ENCODE measurements around the gene LDLRAD4.
A peak's percentile ranks its signal among the peaks of the same experiment; 100 is the strongest.

The LDLRAD4 gene

DNA sequence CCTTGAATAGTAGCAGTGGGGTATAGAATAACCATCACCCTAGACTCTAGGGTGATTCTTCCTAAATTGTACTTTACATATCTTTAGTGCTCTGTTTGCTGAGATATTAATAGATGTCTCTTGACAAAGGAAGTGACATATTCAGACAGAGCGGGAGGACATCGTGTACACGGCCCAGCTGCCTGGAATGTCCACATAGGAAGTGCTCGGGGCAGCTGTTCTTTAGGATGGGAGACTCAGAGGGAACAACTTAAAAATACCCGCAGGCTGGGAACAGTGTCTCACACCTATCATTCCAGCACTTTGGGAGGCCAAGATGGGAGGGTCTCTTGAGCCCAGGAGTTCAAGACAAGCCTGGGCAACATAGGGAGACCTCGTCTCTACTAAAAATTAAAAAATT lies 301.7 kb downstream of the LDLRAD4 start:
- Mint-ChIP-seq H3K9me3 (peaks cover 14% of the 10 kb centered on the region), H3K27me3 (no peaks in the 10 kb centered on the region), H3K4me1 (peaks cover 4% of the 10 kb centered on the region), H3K4me3 (no peak overlapping the region), H3K36me3 (peaks cover 40% of the 10 kb centered on the region), H3K27ac (no peak overlapping the region)
- CTCF ChIA-PET = interaction anchor here (1.0 to 1.6 kb wide), 3 partner anchors 9 to 109 kb away, joined by 3 read pairs; no protein-coding TSS in a partner anchor
- no peak for DNase-seq

DNA sequence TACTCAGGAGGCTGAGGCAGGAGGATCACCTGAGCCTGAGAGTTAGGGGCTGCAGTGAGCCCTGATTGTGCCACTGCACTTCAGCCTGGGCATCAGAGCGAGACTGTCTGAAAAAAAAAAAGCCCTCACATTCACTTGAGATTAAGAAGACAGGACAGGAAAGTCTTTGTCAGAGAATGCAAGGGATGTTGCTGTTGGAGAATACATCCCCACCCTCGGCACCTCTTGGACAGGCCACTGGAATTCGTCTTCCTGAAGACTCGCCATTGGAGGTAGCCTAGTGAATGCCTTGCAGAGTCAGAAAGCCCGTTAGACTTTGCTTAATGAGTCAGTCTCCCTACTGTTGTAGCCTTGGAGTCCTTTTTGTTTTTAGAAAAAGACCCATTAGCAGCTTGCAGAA lies 302.2 kb downstream of the LDLRAD4 start:
- peaks cover 38% of the 10 kb centered on the region for H3K36me3 Mint-ChIP-seq
- H3K9me3 Mint-ChIP-seq = peaks cover 14% of the 10 kb centered on the region
- H3K27me3 Mint-ChIP-seq = no peaks in the 10 kb centered on the region
- CTCF ChIA-PET = interaction anchor here (1.6 kb wide), 1 partner anchor 109 kb away, joined by 3 read pairs; no protein-coding TSS in a partner anchor
- peaks cover 4% of the 10 kb centered on the region for H3K4me1 Mint-ChIP-seq
- no peak overlapping the region for H3K27ac Mint-ChIP-seq
- no peak for DNase-seq
- no peak overlapping the region for H3K4me3 Mint-ChIP-seq

DNA sequence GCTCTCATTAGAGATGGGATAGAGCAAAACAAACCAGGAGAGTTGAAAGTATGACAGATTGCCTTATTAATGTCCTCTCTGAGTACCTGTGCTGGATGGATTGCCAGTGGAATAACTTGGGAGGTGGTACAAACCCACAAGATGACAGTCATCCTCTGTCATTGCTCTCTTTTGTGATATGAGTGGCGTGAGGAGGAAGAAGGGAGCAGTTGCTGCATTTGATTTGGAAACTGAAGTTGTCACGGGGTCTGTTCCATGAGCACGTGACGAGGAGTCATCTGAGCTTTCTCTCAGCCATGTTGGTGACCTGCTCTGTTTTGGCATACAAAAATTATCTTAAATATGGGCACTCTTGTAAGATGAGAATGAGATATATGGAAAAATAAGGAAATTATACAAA lies 302.9 kb downstream of the LDLRAD4 start:
- no peak overlapping the region for H3K27ac Mint-ChIP-seq
- no peak overlapping the region for H3K4me3 Mint-ChIP-seq
- peaks cover 4% of the 10 kb centered on the region for H3K4me1 Mint-ChIP-seq
- no peak for DNase-seq
- H3K27me3 Mint-ChIP-seq = no peaks in the 10 kb centered on the region
- H3K9me3 Mint-ChIP-seq = peaks cover 14% of the 10 kb centered on the region
- peaks cover 35% of the 10 kb centered on the region for H3K36me3 Mint-ChIP-seq
- CTCF ChIA-PET = no interaction called here

- no peak for DNase-seq
- no peaks in the 10 kb centered on the region for H3K27me3 Mint-ChIP-seq
- H3K36me3 Mint-ChIP-seq = peaks cover 28% of the 10 kb centered on the region
- peaks cover 12% of the 10 kb centered on the region for H3K9me3 Mint-ChIP-seq
- CTCF ChIA-PET = interaction anchor here (1.0 kb wide), 1 partner anchor 306 kb away, joined by 3 read pairs; no protein-coding TSS in a partner anchor
- no peak overlapping the region for H3K4me3 Mint-ChIP-seq
- H3K27ac Mint-ChIP-seq = no peak overlapping the region
- H3K4me1 Mint-ChIP-seq = peaks cover 4% of the 10 kb centered on the region
These were observed 303.7 kb downstream of the LDLRAD4 start for GRCh38 chr18:13522256-13522655.

DNA sequence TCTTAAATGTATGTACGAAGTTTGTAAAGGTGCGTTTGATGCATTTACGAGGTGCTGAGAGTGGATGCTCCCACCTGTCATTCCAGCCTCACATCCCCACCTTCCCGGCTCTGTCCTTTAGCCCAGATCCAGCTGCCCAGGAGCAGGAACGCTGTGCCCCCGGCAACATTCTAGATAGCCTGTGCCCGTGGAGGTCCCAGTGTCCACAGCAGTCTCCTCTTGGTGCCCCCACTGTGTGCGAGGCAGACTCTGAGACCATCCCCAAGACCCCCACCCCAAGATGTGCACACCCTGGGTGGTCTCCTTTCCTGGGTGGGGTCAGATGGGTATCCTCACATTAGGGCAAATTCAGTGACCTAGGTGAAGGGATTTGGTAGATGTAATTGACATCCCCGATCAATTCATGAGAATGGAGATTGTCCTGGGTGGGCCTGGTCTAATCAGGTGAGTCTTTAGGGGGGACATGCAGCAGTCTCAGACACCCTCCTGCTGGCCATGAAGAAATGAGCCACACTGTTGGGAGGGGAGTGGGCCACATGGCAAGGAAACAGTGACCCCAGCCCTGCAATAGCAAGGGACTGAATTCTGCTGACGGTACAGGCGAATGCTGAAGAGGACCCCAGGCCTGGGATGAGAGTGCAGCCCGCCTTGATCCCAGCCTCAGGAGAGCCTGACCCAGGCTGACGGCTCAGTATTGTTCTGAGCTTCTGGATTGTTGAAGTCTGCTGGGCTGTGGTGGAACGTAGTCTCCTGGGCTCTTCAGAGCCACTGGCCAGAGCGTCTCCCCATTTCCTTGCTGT lies 304.5 kb downstream of the LDLRAD4 start:
- DNase-seq = no peak
- CTCF ChIA-PET = interaction anchor here (1.0 to 3.4 kb wide), 2 partner anchors 307 kb away, joined by 3 to 23 read pairs; no protein-coding TSS in a partner anchor
- Mint-ChIP-seq H3K9me3 (peaks cover 8% of the 10 kb centered on the region), H3K27me3 (no peaks in the 10 kb centered on the region), H3K4me1 (peaks cover 4% of the 10 kb centered on the region), H3K27ac (no peak overlapping the region), H3K36me3 (peaks cover 22% of the 10 kb centered on the region), H3K4me3 (no peak overlapping the region)

DNA sequence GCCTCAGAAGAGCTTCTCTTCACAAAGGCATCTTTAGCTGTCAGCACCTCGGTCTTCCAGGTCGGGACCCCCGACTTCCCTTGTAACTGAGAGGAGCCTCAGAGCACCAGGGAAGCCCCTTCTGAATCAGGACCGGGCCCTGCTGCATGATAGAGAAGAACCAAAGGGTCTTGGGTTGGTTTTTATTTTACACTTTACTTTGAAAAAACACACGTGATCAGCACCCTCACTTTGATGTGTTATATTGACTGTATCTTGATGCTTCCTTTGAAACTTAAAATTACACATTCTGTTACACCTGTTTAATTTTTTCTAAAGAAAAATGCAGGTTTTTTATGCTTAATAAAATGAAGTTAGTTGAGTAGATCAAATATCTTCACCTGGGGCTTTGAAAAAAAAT lies 305.5 kb downstream of the LDLRAD4 start:
- H3K9me3 Mint-ChIP-seq = no peaks in the 10 kb centered on the region
- H3K4me1 Mint-ChIP-seq = peaks cover 4% of the 10 kb centered on the region
- DNase-seq = no peak
- no peak overlapping the region for H3K27ac Mint-ChIP-seq
- CTCF ChIA-PET = interaction anchor here (3.4 kb wide), 1 partner anchor 308 kb away, joined by 23 read pairs; no protein-coding TSS in a partner anchor
- H3K36me3 Mint-ChIP-seq = peaks cover 12% of the 10 kb centered on the region
- H3K4me3 Mint-ChIP-seq = no peak overlapping the region
- H3K27me3 Mint-ChIP-seq = no peaks in the 10 kb centered on the region

DNA sequence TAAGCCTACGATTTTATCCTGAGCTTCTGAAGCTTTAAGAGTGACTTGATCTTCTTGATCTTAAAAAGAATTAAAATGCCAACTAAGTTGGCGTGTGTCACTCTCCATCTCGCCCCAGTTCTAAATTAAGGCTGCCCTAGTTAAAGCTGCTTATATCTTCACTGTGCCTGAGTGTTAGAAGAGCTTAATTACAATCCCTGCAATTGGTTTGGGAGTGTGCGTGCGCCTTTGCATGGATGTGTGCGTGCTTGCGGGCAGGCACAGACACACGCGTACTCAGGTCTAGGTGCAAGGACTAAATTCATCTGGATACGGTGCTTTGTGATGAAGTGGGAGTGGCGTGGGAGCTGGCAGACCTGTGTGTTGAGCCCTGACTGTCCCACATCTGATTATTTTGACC lies 306.3 kb downstream of the LDLRAD4 start:
- Mint-ChIP-seq H3K36me3 (peaks cover 9% of the 10 kb centered on the region), H3K4me1 (peaks cover 4% of the 10 kb centered on the region), H3K27me3 (no peaks in the 10 kb centered on the region), H3K4me3 (no peak overlapping the region), H3K9me3 (no peaks in the 10 kb centered on the region), H3K27ac (no peak overlapping the region)
- CTCF ChIA-PET = interaction anchor here (3.4 kb wide), 1 partner anchor 308 kb away, joined by 23 read pairs; no protein-coding TSS in a partner anchor
- DNase-seq = no peak

GRCh38 chr18:13525381-13526029 lies 306.9 kb downstream of the LDLRAD4 start:
- H3K36me3 Mint-ChIP-seq = peaks cover 9% of the 10 kb centered on the region

GRCh38 chr18:13526519-13526918 lies 308.0 kb downstream of the LDLRAD4 start:
- H3K4me1 Mint-ChIP-seq = peaks cover 4% of the 10 kb centered on the region
- peaks cover 5% of the 10 kb centered on the region for H3K36me3 Mint-ChIP-seq
- DNase-seq = no peak
- no peak overlapping the region for H3K27ac Mint-ChIP-seq
- H3K9me3 Mint-ChIP-seq = no peaks in the 10 kb centered on the region
- CTCF ChIA-PET = interaction anchor here (3.4 kb wide), 1 partner anchor 310 kb away, joined by 23 read pairs; no protein-coding TSS in a partner anchor
- no peaks in the 10 kb centered on the region for H3K27me3 Mint-ChIP-seq
- no peak overlapping the region for H3K4me3 Mint-ChIP-seq

More at GRCh38 chr18:13525381-13526029, 306.9 kb downstream of the LDLRAD4 start:
- Mint-ChIP-seq H3K9me3 (no peaks in the 10 kb centered on the region), H3K4me3 (no peak overlapping the region), H3K27ac (no peak overlapping the region), H3K4me1 (peaks cover 4% of the 10 kb centered on the region), H3K27me3 (no peaks in the 10 kb centered on the region)
- CTCF ChIA-PET = interaction anchor here (3.4 kb wide), 1 partner anchor 309 kb away, joined by 23 read pairs; no protein-coding TSS in a partner anchor
- DNase-seq = no peak

DNA sequence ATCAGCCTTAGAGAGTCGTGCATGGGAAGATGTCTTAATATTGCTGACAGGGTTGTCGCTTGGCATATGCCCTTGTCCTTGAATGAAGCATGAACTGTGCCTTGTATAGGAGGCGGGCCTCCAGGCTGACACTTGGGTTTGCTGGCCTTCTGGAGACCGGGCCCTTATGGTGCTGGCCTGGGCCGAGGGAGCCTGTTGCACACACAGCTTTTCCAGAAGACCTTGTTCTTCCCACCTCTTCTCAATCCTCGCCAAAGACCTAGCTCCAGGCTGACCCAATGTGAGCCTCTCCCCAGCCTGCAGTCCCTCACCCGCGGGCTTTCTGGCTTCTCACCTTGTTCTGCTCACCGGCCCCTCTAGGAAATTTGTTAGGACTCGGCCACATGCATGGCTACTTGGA lies 308.7 kb downstream of the LDLRAD4 start:
- CTCF ChIA-PET = no interaction called here
- H3K4me3 Mint-ChIP-seq = no peak overlapping the region
- no peaks in the 10 kb centered on the region for H3K27me3 Mint-ChIP-seq
- H3K27ac Mint-ChIP-seq = no peak overlapping the region
- no peaks in the 10 kb centered on the region for H3K9me3 Mint-ChIP-seq
- peaks cover 6% of the 10 kb centered on the region for H3K36me3 Mint-ChIP-seq
- H3K4me1 Mint-ChIP-seq = peaks cover 4% of the 10 kb centered on the region
- DNase-seq = no peak

- CTCF ChIA-PET = no interaction called here
- no peak for DNase-seq
- Mint-ChIP-seq H3K27me3 (no peaks in the 10 kb centered on the region), H3K36me3 (peaks cover 6% of the 10 kb centered on the region), H3K4me1 (peaks cover 4% of the 10 kb centered on the region), H3K27ac (no peak overlapping the region), H3K9me3 (no peaks in the 10 kb centered on the region), H3K4me3 (no peak overlapping the region)
These were observed 309.2 kb downstream of the LDLRAD4 start for GRCh38 chr18:13527730-13528129.

DNA sequence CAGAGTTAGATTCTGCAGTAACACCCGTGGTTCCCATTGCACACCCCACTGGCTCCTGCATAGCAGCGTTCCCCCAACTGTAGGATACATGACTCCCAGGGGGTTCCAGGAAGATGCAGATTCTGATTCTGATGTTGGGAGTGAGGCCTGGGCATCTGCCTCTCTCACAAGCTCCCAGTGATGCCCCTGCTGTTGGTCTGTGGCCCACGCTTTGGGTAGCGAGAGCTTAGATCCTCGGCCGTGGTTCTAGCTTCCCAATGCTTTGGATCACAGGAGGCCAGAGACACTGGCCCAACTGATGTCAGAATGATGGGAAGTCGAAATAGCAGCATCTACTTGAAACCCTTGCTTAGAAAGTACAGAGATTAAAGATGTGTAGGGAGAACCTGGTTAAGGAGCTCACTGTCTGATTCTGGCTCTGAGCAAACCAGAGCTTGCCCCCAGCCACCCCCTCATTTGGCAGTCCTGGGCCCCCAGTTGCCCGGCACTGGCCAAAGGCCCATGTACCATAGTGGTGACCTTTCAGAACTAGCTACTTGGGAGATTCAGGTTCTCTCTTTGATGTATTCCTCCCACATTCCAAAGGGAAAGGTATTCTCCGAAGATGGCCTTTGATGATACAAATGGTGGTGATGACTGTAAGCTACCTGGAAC lies 310.3 kb downstream of the LDLRAD4 start:
- Mint-ChIP-seq H3K27ac (peak overlapping the region; percentile 51), H3K9me3 (no peaks in the 10 kb centered on the region), H3K4me1 (peaks cover 12% of the 10 kb centered on the region), H3K36me3 (peaks cover 6% of the 10 kb centered on the region), H3K27me3 (no peaks in the 10 kb centered on the region), H3K4me3 (no peak overlapping the region)
- DNase-seq = no peak
- CTCF ChIA-PET = interaction anchor here (1.2 to 3.8 kb wide), 2 partner anchors 9 to 313 kb away, joined by 3 to 23 read pairs; no protein-coding TSS in a partner anchor

GRCh38 chr18:13530033-13530878 lies 311.7 kb downstream of the LDLRAD4 start:
- Mint-ChIP-seq H3K4me3 (no peak overlapping the region), H3K27me3 (no peaks in the 10 kb centered on the region), H3K4me1 (peaks cover 16% of the 10 kb centered on the region), H3K27ac (no peak overlapping the region), H3K9me3 (no peaks in the 10 kb centered on the region), H3K36me3 (peaks cover 5% of the 10 kb centered on the region)
- CTCF ChIA-PET = interaction anchor here (1.0 to 3.8 kb wide), 2 partner anchors 9 to 314 kb away, joined by 3 to 23 read pairs; no protein-coding TSS in a partner anchor
- no peak for DNase-seq

Data from activated naive CD4-positive, alpha-beta T cell treated with anti-CD3 and anti-CD28 coated beads, Interleukin-2, amount 10 ng/mL, durations not matched to agents 7 days and 5 days (primary cell).